ENCODE data around the gene MAML1.

MAML1 gene

DNA sequence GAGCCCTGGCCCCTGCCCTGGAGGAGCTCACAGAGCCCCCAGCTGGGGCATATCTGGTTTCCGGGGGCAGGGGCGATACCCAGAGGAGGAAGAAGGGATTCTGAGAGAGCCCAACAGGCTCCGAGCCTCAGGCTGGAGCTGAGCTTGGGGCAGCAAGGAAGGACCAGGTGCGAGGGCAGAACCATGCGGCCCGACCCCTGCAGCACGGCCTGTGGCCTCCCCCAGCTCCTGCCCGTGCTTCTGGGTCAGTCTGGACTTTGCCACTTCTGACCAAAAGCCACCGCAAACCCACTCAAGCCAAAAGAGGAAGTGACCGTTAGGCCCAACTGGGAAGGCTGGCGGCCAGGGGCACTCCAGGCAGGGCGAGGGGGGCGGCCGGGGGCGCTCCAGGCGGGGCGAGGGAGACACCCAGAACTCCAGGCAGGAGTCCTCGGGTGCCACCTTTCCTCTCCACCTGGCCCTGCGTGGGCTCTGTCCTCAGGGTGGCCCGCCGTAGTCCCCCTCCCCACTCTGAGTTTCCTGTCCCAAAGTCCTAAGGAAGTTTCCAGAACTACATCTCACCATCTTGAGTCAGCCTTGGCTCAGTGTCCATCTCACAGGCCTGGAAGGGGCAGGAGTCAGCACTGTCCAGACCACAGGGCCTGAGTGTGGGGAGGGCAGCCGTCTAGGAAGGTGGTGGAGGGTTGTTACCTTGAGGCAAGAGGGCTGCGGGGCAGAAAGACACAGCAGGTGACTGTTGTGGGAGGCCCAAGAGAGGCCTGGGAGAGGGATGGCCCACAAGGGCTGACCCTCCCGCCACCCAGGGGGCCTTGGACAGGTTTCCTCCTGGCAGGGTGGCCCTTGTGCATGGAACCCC, 60.2 kb downstream of the MAML1 start:
- no peak for DNase-seq (ENCODE audit: low read depth in 2 of 3, low spot score in 1 of 3)

DNA sequence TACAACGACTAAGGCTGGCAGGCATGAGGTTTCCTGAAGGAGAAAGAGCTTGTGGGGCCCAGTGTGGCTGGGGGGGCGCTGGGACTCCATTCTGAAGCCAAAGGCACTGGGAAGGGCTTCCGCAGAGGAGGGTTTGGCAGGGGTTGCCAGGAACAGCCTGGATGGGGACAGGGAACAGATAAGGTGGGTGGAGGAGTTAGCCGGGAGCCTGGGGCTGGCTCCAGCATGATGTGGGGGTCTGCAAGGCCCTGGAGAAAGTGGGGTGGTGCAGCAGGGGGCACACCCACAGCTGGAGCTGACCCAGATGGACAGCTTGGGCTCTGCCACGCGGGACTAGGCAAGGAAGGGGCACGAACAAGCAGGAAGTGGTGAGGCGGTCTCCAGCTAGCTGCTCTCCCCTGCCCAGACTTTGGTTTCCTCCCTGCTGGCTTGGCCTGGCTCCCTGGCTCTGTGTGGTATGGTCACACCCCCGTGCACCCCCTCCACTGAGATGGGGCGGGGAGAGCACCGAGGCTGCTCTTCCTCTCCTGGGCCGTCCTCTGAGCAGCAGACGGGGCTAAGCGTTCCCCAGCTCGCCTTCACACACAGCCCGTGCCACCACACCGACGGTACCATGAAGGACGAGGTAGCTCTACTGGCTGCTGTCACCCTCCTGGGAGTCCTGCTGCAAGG, 61.0 kb downstream of the MAML1 start, which contains the start of gene LTC4S:
Gene LTC4S, plus strand, starts transcription at position 519 of the 672 bp plus-strand sequence. Its CDS starts 95 bp downstream, at position 614.
- DNase-seq (ENCODE audit: low read depth in 2 of 3, low spot score in 1 of 3), result no peak

DNA sequence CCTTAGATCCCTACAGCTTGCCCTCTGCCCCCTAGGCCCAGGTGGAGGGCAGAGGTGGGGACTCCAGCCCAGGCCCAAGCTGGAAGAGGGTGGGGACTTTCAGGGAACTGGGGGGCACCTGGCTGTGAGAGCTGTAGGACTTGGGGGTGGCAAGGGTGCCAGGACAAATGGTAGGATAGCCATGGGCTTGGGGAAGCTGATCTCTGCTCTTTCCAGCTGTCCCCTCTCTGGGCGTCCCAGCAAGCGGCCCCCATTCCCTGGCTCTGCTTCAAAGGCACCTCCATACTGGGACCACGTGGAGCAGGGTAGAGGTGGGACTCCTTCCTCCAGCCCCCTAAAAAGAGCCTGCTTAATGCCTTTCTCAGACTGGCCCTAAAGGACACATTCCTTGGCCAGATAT, 61.5 kb downstream of the MAML1 start:
- no peak for DNase-seq (ENCODE audit: low read depth in 2 of 3, low spot score in 1 of 3)

DNA sequence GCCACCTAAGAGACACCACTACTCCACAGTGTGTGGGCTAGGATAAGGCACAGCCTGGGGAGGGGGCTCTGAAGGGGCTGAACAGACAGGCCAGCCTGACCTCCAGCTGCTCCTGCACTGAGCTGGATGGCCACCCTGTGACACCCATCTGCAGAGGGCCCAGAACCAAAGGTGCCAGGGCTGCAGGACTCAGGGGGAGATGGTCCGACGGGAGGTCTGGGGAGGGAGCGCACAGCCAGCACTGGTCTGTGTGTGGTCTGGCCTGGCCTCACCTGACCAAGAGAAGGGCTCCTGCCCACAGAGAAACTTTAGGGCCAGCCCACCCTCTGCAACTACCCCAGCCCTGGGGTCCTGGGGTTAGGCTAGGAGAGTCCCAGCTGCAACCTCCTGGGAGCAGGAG, 62.0 kb downstream of the MAML1 start:
- no peak for DNase-seq (ENCODE audit: low read depth in 2 of 3, low spot score in 1 of 3)

DNA sequence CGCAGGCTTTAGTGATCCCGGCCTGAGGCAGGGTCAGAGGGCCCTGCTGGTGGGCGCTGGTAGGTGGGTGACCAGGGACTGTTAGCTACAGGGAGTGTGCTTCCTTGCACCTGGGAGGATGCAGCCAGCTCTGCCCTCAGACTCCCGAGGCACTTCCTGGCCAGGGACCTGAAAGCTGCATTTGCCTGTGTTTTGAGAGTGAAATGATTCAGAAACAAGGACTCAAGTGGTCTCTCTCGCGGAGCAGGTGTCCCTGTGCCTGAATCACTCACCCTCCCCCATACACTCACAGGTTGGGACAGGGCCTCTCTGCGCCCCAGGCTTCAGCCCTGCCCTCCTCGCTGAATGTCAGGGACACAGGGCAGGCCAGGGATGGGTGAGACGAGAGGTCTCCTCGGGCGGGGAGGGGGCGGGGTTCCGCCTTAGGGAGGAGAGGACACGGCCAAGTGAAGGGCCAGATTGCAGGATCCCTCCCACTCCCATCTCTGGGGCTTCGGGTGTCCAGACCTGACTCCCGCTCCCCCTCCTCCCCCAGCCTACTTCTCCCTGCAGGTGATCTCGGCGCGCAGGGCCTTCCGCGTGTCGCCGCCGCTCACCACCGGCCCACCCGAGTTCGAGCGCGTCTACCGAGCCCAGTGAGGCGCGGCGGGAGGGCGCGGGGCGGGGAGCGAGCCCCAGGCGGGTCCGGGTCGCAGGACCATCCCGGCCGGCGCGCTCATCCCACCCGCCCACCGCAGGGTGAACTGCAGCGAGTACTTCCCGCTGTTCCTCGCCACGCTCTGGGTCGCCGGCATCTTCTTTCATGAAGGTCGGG, 62.6 kb downstream of the MAML1 start:
- no peak for DNase-seq (ENCODE audit: low read depth in 2 of 3, low spot score in 1 of 3)

DNA sequence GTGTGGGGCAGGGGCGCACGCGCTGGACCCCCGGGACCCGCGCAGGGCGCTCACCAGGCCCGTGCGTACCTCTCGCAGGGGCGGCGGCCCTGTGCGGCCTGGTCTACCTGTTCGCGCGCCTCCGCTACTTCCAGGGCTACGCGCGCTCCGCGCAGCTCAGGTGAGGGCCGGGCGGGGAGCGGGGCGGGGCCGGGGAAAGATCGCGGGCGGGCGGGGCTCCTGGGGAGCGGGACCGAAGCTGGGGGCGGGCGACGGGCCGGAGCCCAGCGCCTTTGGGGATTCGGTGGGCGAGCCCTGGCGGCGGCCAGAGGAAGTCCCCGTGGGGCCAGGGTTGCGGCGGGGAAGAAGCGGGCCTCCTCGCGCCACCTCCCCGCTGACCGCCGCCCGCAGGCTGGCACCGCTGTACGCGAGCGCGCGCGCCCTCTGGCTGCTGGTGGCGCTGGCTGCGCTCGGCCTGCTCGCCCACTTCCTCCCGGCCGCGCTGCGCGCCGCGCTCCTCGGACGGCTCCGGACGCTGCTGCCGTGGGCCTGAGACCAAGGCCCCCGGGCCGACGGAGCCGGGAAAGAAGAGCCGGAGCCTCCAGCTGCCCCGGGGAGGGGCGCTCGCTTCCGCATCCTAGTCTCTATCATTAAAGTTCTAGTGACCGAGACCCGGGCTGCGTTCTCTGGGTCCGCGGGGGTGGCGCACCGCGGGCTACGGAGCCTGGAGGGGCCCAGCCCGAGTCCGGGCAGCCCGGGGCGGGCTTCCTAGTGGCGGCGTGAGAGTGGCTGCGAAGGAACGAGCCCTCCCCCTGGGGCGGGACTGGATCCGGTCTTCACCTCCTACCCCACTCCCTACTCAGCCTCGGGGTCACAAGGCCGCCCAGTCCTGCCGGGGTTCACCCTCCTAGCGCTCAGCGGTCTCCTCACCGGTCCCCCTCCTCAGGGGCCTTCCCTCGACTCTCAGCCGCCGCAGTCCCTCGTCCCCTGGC, 63.5 kb downstream of the MAML1 start:
- DNase-seq (ENCODE audit: low read depth in 2 of 3, low spot score in 1 of 3), result peak in 1 of 3 donors; percentile 63

DNA sequence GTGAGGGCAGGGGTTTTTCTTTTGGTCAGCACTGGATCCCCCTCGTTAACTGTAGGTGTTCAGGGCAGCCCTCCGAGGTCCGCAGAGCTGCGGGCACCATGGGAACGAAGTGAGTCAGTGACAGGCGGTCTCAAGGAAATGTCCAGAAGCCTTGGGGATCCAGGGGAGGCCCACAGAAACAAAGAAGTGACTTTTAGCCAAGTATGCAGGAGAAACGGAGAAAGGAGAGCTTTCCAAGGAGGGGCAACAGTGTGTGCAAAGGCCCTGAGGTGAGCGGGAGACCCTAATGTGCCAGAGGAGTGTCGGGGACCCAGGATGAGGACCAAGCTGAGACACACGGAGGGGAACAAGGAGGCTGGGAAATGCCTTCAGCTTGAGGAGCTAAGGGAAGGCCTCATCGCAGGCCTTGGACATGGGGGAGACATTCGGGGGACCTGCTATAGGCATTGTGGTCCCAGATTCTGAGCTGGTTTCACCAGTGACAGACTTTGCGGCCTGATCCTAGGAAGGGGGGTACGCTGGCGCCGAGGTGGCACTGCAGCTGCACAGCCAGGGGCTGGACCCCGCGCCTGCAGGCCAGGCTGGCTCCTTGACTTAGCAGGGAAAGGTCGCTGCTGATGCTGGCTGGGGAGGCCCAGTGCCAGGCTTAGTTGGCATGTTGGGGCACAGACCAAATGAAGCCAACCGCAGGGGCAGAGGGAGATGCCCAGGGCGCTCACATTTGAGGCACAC, 64.4 kb downstream of the MAML1 start:
- DNase-seq (ENCODE audit: low read depth in 2 of 3, low spot score in 1 of 3), result no peak

DNA sequence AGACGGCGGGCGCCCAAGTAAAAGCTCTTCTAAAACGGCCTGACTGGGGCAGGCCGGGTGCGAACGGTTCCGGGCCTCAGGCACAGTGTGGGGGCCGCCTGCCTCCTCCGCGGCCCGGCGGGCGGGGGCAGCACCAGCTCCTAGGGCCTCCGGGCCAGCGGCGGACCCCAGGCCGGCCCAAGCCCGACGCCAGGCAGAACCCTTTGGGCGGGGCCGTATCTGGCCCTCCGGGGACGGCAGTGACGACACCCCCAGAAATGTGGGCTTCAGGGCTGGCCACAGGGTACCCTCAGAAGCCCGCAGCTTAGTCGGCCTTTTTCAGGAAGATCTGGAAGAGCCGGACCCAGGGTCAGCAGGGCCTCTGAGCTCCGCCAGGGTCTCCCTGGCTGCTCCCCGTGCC, 65.1 kb downstream of the MAML1 start:
- no peak for DNase-seq (ENCODE audit: low read depth in 2 of 3, low spot score in 1 of 3)

DNA sequence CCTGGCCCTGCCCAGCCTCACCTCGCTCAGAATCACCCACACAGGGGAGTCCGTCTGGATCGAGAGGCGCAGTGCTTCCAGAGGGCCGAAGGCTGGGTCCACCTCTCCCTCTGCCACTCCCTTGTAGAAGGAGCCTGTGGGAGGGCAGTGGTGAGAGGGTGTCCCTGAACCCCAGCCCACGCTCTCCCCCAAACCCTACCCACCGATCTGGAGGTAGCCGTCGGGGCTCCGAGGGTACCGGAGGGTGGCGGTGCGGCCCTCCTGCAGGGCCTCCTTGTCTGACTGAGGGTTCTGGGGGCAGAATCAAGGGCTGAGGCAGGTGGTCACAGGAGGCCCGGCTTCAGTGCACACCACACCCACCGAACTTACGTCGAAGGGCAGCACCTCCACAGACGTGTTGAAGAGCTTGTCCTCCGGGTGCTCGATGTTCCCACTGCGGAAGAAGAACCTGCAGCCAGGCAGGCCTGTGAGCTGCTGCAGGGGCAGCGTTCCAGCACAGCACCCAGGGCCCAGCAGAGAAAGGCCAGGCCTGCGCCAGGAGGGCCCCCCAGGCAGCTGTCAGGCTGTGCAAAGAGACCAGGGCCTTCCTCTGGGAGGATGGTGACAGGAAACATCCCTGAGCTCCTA, 65.6 kb downstream of the MAML1 start:
- no peak for DNase-seq (ENCODE audit: low read depth in 2 of 3, low spot score in 1 of 3)

DNA sequence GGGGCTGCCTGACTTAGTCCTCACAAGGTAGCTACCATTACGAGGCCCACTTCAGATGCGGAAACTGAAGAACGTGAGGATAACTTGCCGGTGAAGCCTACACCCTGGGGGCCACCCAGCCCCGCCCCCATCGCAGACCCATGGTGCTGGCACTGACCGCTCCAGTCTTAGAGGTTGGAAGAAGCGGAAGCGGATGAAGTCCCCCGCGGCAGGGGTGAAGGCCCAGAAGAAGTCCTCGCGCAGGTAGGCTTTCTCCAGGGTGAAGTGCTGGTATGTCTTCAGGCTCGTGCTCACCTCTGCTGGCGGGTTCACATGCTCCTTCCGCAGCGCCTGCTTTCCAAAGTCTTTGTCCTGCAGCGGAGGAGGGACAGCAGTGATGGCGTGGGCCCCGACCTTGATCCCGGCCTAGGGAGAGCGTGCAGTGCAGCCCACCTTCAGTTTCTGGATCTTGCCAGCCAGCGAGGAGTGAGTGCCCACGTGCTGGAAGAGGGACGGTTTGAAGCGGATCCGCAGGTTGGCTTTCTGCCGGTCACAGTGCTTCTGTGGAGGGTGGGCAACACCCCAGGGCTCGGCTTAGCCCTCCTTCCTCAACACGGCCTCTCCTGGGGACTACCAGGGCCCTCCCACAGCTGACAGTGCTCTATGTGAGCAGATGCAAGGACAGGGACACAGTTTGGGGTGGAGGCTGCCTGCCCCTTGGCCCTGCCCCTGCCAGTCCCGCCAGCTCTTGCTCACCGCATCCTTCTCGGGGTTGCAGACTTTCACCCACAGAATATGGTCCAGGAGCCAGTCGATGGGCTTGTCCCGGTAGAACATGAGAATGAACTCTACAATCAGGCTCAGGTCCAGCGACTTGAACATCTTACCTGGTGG, 66.4 kb downstream of the MAML1 start:
- no peak for DNase-seq (ENCODE audit: low read depth in 2 of 3, low spot score in 1 of 3)

DNA sequence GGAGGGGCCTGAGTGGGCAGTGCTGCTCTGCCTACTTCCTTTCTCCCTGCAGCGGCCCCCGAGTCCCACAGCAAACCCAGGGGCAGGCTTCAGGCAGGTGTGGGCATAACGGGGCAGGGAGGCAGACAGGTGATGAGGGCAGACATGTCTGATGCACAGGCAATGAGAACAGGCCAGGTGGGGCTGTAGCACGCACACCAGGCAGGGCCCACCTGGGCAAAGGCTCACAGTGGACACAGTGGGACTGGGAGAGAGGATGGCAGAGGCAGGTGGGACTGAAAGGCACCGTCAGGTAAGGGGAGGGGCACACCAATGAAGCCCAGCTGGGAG, 67.0 kb downstream of the MAML1 start:
- no peak for DNase-seq (ENCODE audit: low read depth in 2 of 3, low spot score in 1 of 3)

DNA sequence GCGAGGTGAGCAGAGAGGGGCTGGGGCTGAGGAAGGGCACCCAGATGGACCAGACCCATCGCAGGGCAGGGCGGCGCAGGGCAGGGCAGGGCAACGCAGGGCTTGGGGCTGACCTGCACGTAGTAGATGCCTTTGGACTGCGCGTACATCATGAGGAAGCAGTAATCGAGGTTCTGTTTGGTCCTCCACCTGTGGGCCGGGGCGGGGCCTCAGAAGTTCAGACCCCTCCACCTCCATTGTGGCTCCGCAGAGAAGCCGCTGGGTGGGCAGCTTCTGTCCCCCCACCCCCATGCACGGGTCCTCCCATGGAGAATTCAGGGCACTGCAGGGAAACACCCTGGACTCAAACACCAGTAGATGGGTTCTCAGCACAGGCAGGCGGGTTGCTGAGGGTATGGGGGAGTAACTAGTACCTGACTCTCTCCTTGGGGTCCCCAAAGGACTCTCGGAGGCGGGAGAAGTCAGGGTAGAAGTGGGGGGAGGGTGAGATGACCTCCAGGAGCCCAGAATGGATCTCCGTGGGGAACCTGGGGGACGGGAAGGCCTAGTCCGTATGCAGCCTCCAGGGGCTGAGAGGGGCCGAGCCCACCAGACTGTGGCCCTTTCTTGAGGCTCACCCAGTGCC, 67.6 kb downstream of the MAML1 start:
- no peak for DNase-seq (ENCODE audit: low read depth in 2 of 3, low spot score in 1 of 3)

DNA sequence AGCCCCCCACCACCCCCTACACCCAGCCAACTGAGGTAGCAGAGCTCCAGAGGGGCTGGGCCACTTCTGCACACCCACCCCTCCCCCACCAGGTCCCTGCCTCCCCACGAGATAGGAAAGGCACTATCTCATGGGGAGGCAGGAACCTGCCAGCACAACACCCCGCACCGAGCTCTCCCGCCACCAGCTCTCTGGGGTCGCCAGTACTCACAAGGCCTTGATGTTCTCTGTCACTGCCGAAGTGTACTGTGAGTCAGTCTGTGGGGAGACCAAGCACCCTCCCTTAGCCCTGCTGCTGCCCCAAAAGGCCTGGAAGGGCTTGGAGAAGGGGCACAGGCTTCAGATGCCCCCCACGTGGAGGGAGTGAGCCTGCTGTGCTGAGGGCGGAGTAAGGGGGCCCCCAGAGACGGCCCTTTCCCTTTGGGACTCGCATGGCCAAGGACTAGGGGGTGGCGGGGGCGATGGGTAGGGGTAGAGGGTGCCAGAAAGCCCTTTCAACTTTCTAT, 68.1 kb downstream of the MAML1 start:
- no peak for DNase-seq (ENCODE audit: low read depth in 2 of 3, low spot score in 1 of 3)

DNA sequence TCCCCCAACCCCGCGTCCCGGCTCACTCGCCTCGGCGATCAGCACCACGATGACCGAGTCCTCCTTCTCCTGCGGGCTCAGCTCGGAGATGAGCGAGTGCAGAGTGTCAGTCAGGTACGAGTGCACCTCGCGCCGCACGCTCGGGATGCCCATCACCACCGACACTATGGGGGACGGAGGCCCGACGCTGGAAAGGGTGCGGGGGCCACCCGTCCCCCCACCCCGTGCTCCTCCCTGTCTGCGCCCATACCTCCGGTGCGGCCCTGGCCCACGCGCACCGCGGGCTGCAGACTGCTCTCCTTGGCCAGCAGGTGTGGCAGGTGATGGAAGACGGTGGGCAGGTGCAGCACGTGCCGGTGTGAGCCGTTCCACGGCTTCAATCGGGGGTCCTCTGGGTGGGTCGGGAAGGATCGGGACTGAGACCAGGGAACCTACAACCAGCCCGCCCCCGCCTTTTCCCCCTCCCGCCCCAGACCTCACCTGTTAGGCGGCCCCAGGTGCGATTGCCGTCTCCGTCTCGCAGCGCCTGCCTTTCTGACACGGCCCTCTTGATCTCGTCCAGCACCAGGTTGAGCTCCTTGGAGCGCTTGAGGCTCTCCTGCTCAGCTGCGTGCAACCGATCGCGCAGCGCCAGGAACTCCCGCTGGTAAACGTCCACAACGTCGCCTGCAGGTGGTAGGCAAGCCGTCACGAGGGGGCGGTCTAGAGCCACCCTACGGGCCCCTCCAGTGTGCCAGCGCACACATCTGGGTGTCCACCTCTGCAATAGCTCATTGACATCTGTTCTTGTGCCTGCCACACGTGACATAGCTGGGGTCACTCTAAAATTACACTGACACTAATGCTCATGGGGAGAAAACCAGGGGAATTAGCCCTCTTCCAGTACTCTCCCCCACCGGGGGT, 68.9 kb downstream of the MAML1 start:
- peak; percentile 73 to 84 (median 81) for DNase-seq (ENCODE audit: low read depth in 2 of 3, low spot score in 1 of 3)

DNA sequence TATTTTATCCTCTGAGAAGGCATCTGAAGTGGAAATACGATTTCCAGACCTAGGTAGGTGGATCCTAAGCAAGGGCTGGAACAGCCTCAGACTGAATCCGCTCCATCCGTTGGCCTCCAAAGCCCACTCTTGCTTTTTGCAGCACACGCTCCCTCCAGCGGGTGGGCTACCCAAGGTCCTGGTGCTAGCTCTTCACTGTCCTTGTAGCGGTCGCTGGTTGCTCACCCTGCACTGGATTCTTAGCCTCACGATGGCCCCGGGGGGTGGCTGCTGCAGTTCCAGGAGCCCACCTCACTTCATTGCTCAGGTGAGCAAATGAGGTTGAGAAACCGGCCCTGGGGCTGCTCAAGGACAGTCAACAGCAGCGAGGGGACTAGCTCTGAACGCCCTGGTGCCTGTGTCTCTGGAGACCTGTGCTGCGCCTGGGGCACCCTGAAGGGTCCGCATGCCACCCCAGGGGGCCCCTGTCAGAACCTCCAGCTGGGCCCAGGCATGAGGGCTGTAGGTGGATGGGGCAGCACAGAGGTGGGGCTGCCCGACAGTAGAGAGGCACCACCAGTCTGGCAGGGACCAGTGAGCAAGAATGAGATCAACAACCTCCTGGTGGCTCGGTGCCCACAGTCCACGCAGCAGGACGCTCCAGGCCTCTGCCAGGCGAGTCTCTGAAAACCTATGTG, 69.7 kb downstream of the MAML1 start:
- no peak for DNase-seq (ENCODE audit: low read depth in 2 of 3, low spot score in 1 of 3)

DNA sequence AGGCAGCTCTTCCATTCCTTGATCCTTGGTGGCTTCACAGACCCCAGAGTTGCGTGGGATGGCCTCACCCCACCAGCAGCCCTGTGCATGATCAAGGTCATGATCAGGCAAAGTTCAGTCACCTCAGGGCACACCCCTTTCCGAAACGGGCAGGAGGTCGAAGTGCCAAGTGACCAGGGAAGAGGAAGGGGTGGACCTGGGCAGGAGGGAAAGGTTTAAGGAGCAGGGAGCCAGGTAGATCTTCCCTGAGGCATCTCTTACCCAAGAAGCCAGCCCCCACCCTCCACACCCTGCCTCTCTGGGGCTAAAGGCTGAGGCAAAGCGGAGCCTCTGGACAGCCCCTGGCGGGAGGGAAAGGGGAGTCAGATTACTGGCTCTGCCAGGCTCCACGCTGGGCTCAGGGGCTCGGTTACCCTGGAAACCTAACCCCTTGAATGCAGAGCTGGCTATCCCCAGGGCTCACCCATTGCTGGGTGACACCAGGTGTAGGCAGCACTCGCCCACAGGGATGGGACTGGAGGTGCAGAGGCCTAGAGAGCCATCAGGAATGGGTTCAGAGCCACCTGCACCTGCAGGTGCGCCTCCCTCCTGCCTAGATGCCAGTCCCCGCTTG, 70.4 kb downstream of the MAML1 start:
- no peak for DNase-seq (ENCODE audit: low read depth in 2 of 3, low spot score in 1 of 3)

All from stimulated activated CD4-positive, alpha-beta T cell treated with anti-CD3 and anti-CD28 coated beads, Interleukin-12 subunit alpha, Interleukin-12 subunit beta, amount 100 ng/mL, for 48 hours (primary cell).